Activated naive CD4-positive, alpha-beta T cell treated with anti-CD3 and anti-CD28 coated beads for 36 hours (primary cell): ENCODE measurements around the gene USP6. TPM values are rescaled to one million over a fixed set of nuclear protein-coding genes. Genes with fewer than 3 reads are reported as not detected.
"Not testable (repeated sequence)": the region's sequence is repeated elsewhere in the genome, so short reads cannot be mapped to it uniquely, and the experiment has no call there.

Experiments
- CTCF ChIA-PET: fragments of 350-600 bp; sonication (Branson Sonifier 250); formaldehyde crosslinking; loops from one replicate; lab custom pipeline; 2021; ENCODE audit warnings: antibody characterized with exemption; lab: Charles Lee
- DNase-seq: peaks from one replicate; pipeline ENCODE4 v3.0.0-alpha.2; 2020
- H3K27ac Mint-ChIP-seq: one replicate; pipeline ENCODE4 v1.8.0; 2021; ENCODE audit warnings: mild to moderate bottlenecking, mixed read lengths
- H3K27me3 Mint-ChIP-seq: one replicate; pipeline ENCODE4 v1.8.0; 2021; ENCODE audit warnings: low read depth, mixed read lengths
- H3K36me3 Mint-ChIP-seq: one replicate; pipeline ENCODE4 v1.8.0; 2021; ENCODE audit warnings: low read depth, mixed read lengths
- H3K4me1 Mint-ChIP-seq: one replicate; pipeline ENCODE4 v1.8.0; 2021; ENCODE audit warnings: low read depth, mixed read lengths
- H3K4me3 Mint-ChIP-seq: one replicate; pipeline ENCODE4 v1.8.0; 2021; ENCODE audit warnings: mild to moderate bottlenecking, moderate library complexity, mixed read lengths
- H3K9me3 Mint-ChIP-seq: one replicate; pipeline ENCODE4 v1.8.0; 2021; ENCODE audit warnings: mixed read lengths
- intact Hi-C: fragments of 100-400 bp; cut with micrococcal nuclease; formaldehyde crosslinking; loops from one replicate; pipeline ENCODE4 v1.15.1; 2023
- total RNA-seq, 2 experiments: library from RNA; stranded (reverse); gene quantifications; one replicate each; pipeline ENCODE4 v1.2.3, GENCODE V29; 2021

Gene USP6
- total RNA-seq, 2 experiments from 2014 or later = 0.05 TPM; not detected in 1

DNA sequence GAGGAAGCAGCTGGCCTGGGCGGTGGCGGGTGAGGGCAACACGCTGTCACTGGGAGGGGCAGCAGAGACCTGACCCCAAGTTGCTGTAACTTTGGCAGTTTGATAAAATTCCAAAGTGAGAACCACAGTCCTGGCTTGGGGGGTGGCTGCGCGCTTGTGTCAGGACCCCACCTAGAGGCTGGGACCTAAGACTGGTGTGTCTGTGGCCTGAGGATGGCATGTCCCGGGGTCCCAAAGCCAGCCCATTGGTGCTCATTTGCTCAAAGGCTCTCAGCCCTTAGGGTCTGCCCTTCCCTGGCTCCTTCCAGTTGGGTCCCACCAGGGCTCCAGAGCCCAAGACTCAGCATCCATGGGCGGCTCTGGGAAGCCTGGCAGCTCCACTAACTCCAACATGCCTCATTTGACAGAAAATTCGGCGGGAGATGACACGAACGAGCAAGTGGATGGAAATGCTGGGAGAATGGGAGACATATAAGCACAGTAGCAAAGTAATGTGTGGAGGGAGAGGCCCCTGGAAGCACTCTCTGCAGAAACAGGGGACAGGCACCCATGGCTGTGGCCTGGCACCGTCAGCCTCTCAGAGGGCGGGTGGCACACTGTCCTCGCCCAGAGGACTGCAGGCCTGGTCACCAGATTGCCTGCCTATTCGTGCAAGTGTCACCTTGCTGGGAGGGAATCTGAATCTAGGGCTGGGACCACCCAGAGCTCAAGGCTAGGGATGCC lies 16.8 kb downstream of the USP6 start:
- CTCF ChIA-PET = interaction anchor here (0.6 kb wide), 1 partner anchor 87 kb away, joined by 3 read pairs; no protein-coding TSS in a partner anchor
- H3K4me1 Mint-ChIP-seq = not testable (repeated sequence)

DNA sequence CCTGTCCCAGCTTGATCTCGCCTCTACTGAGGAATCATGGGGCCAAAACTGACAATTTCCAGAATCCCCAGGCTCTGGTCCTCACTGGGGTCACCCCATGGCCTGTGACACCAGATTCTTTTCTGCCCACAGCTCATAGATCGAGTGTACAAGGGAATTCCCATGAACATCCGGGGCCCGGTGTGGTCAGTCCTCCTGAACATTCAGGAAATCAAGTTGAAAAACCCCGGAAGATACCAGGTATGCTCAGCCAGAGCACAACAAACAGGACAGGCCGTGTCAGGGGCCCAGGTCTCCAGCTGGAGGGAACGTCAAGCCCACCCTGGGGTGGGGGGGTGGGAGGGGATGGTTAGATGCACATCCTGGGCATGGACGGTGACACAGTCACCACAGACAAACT lies 17.5 kb downstream of the USP6 start:
- no peaks in the 10 kb centered on the region for H3K4me1 Mint-ChIP-seq
- no peaks in the 10 kb centered on the region for H3K36me3 Mint-ChIP-seq
- no peaks in the 10 kb centered on the region for H3K9me3 Mint-ChIP-seq
- intact Hi-C loops = no loop called here
- no peaks in the 10 kb centered on the region for H3K27me3 Mint-ChIP-seq
- H3K27ac Mint-ChIP-seq = no peak overlapping the region
- DNase-seq = no peak
- CTCF ChIA-PET = no interaction called here
- no peak overlapping the region for H3K4me3 Mint-ChIP-seq

More for the DNA sequence above, 16.8 kb downstream of the USP6 start:
- H3K27ac Mint-ChIP-seq, intact Hi-C loops, H3K4me3 Mint-ChIP-seq, DNase-seq, H3K9me3 Mint-ChIP-seq, H3K36me3 Mint-ChIP-seq, H3K27me3 Mint-ChIP-seq: not testable (repeated sequence)

DNA sequence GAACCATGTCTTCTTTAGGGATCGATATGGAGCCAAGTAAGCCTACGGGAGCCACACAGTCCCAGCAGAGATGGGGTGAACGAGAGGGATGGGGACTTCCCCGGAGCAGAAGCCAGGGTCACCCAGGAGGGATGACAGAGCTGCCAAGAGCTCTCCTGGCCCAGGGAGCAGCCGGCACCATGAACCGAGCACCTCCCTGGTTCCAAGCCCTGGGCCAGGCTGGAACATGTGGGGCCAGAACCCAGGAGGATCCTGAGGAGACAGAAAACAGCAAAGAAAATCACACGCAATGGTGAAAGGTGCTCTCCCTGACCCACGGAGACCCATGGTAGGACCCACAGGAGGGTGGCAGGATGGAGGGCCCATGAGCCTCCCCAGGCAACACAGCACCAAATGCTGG lies 18.1 kb downstream of the USP6 start:
- DNase-seq, H3K4me3 Mint-ChIP-seq, CTCF ChIA-PET, H3K27ac Mint-ChIP-seq, intact Hi-C loops, H3K36me3 Mint-ChIP-seq, H3K9me3 Mint-ChIP-seq, H3K4me1 Mint-ChIP-seq, H3K27me3 Mint-ChIP-seq: not testable (repeated sequence)

DNA sequence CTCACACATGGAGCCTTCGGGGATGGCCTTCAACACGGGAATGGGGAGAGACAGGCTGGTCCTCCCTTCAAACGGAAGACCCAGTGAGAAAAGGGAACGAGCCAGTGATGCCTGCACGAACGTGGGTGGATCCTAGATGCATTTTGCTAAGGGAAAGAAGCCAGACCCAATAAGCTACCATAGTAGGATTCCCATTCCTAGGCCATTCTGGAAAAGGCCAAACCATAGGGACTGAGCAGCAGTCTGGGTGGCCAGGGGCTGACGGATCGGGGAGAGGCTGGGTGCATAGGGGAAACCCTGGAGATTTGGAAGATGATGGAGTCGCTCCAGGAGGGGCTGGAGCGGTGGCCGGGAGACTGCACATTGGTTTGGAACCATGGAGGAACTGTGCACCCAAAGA lies 18.7 kb downstream of the USP6 start:
- CTCF ChIA-PET, H3K27ac Mint-ChIP-seq, H3K27me3 Mint-ChIP-seq, DNase-seq, intact Hi-C loops, H3K9me3 Mint-ChIP-seq, H3K4me3 Mint-ChIP-seq, H3K36me3 Mint-ChIP-seq, H3K4me1 Mint-ChIP-seq: not testable (repeated sequence)

DNA sequence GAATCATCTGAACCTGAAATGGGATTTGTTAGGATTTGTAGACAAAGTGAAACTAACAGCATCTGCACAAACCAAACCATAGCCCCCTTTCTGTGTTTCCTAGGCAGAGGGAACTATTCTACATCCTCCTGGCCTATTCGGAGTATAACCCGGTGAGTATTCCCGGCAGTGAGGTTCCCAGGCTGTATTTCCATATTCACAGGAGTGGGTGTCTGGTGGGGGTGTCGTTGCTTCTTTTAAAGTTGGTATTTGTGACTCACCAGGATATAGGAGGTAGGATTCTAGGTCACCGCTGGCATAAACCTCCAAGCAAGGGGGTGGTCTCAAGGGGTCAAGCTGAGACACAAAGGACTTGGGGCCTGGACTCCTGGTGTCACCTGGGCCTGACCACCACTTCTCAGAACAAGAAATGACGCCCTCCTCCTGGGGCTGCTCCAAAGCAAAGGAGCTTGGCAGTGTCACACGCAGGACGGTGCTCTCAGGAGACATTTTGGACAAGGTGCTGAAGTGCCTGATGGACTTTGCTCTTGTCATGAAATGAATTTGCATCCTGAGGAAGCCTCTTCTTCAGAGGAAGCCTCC lies 19.4 kb downstream of the USP6 start:
- CTCF ChIA-PET = interaction anchor here (0.6 kb wide), 1 partner anchor 160 kb away, joined by 4 read pairs; no protein-coding TSS in a partner anchor
- H3K27ac Mint-ChIP-seq, H3K9me3 Mint-ChIP-seq, H3K36me3 Mint-ChIP-seq, DNase-seq, H3K27me3 Mint-ChIP-seq, H3K4me1 Mint-ChIP-seq, H3K4me3 Mint-ChIP-seq, intact Hi-C loops: not testable (repeated sequence)

DNA sequence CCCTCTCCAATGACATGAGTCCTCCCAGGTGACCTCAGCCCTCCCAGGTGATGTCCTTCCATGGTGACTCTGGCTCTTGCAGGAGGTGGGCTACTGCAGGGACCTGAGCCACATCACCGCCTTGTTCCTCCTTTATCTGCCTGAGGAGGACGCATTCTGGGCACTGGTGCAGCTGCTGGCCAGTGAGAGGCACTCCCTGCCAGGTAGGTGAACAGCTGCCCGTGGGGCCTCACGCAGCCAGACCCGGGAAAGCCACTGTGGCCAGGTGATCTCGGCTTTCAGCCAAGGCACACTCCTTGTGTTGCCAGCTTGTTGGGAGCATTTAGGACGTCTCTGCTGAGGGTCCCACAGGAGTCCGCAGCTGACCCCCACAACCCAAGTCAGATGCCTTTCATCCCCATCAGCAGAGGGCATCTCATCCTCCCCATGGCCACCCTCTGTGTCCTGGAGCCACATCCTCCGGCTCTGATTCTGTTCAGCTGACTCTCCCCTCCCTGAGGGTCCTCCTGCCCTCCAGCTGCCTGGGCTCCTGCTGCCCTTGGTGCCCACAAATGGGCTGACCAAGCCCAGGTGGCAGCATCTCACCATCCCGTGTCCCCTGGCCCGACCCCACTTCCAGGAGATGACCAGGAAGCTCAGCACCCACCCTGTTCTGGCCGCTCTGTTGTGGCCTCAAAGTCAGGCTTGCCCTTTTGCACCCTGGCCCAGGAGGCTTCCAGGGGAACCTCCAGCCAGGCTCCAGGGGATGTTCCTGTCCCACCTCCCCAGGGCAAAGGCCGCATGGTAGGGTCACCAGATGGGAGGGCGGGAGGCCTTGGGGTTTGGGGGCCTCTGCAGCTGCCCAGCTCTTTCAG lies 20.1 kb downstream of the USP6 start:
- Mint-ChIP-seq H3K4me1 (no peaks in the 10 kb centered on the region), H3K9me3 (no peaks in the 10 kb centered on the region), H3K27me3 (no peaks in the 10 kb centered on the region), H3K36me3 (no peaks in the 10 kb centered on the region), H3K27ac (no peak overlapping the region), H3K4me3 (no peak overlapping the region)
- no peak for DNase-seq
- intact Hi-C loops = no loop called here
- CTCF ChIA-PET = no interaction called here

DNA sequence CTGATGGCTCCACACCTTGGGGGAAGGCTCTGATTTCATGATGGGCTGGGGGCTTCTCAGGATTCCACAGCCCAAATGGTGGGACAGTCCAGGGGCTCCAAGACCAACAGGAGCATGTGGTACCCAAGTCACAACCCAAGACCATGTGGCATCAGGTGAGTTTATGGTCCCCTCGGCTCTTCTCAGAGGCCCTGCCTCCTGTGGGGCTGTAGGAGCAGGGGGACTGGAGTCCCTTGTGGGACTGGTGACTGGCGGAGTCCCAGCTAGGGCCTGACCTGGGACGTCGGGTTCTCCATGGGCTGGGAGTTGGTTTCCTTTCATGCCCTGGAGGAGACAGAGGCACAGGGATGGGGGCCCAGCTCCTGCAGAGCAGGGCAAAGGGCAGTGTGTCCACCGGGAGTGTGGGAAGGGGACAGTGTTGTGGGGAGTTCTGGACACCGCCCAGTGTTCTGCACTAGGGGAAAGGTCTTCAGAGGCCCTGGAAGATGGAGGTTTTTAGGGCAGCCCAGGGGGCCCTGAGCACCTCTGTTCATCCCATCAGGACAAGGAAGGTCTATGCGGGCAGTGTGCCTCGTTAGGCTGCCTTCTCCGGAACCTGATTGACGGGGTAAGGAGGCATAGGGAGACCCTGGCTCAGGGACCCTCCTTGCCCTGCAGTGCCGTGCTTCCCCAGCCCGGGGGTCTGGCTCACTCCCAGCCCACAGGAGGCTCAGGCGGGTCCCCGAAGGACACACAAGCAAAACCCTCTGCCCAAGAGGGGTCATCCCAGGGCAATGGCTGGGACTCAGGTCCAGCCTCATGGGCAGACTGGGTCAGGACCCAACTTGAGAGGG lies 21.0 kb downstream of the USP6 start:
- H3K9me3 Mint-ChIP-seq, intact Hi-C loops, H3K4me1 Mint-ChIP-seq, H3K27ac Mint-ChIP-seq, DNase-seq, H3K36me3 Mint-ChIP-seq, H3K4me3 Mint-ChIP-seq, H3K27me3 Mint-ChIP-seq, CTCF ChIA-PET: not testable (repeated sequence)

DNA sequence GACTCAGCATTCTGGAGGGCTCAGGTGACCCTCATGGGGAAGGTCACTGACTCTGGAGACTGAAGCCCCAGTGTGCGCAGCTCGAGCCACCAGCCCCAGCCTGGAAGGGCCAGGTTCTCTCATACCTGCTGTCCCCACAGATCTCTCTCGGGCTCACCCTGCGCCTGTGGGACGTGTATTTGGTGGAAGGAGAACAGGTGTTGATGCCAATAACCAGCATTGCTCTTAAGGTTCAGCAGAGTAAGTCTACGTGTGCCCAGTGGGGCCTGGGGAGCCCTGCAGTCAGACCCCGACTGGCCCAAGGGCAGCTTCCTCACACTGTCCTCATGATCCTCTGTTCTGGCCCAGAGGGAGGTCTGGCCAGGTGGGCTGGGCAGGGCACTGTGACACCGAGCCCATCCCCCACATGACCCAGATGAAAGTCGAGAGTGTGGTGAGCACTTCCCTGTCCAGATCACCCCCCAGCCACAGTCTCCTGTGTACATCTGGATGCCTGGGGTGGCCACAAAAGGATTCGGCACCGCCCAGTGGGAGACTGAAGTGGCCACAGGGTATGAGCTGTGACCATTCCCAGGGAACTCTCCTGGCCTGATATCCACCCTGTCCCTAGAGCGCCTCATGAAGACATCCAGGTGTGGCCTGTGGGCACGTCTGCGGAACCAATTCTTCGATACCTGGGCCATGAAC lies 21.8 kb downstream of the USP6 start:
- H3K4me1 Mint-ChIP-seq, H3K9me3 Mint-ChIP-seq, DNase-seq, H3K4me3 Mint-ChIP-seq, H3K36me3 Mint-ChIP-seq, CTCF ChIA-PET, H3K27me3 Mint-ChIP-seq, intact Hi-C loops, H3K27ac Mint-ChIP-seq: not testable (repeated sequence)

DNA sequence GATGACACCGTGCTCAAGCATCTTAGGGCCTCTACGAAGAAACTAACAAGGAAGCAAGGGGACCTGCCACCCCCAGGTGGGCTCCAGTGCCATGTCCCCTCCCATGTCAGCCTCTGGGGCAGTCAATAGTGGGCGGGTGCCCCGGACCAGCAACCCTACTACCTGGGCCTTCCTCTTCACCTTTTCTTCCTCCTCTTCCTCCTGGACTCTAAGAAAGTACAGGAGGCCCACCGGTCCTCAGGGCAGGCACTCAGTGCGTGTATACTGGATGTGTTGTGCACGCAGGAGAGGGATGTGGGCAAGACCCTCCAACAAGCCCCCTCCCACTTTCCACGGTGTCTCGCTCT lies 22.3 kb downstream of the USP6 start:
- H3K4me3 Mint-ChIP-seq, H3K27me3 Mint-ChIP-seq, CTCF ChIA-PET, DNase-seq, H3K36me3 Mint-ChIP-seq, H3K4me1 Mint-ChIP-seq, H3K9me3 Mint-ChIP-seq, H3K27ac Mint-ChIP-seq, intact Hi-C loops: not testable (repeated sequence)

DNA sequence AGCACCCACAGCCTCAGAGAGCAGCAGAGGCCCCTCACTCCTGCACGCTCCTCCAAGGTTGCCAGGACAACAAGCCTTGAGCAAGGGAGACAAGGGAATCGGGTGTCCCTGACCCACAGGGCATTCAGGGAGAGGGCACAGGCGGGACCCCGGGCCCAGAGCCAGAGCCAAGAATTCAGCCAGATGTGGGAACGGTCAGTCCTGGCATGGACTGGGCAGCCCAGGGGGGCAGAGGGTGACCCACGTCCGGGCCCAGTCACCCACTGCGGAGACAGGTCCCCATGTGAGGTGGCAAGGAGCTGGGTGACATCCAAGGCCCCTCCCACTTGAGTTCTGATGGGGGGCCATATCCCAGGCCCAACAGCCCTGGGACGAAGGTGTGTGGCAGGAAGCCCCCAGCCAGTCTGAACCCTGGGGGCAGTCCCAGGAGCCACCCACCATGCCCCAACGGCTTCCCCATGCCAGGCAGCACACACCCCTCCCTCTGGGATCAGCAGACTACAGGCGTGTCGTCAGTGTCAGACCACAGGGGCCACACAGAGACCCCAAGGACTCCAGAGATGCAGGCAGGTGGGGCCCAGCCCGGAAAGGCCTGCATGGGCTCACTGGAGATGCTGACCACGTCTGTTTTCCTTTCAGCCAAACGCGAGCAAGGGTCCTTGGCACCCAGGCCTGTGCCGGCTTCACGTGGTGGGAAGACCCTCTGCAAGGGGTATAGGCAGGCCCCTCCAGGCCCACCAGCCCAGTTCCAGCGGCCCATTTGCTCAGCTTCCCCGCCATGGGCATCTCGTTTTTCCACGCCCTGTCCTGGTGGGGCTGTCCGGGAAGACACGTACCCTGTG lies 23.0 kb downstream of the USP6 start:
- no peak overlapping the region for H3K4me3 Mint-ChIP-seq
- H3K4me1 Mint-ChIP-seq = no peaks in the 10 kb centered on the region
- H3K36me3 Mint-ChIP-seq = no peaks in the 10 kb centered on the region
- CTCF ChIA-PET = no interaction called here
- DNase-seq = no peak
- H3K9me3 Mint-ChIP-seq = no peaks in the 10 kb centered on the region
- no peaks in the 10 kb centered on the region for H3K27me3 Mint-ChIP-seq
- no peak overlapping the region for H3K27ac Mint-ChIP-seq
- intact Hi-C loops = no loop called here

DNA sequence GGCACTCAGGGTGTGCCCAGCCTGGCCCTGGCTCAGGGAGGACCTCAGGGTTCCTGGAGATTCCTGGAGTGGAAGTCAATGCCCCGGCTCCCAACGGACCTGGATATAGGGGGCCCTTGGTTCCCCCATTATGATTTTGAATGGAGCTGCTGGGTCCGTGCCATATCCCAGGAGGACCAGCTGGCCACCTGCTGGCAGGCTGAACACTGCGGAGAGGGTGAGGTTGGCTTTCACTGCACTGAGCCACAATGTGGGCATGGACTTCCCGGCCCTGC lies 23.6 kb downstream of the USP6 start:
- CTCF ChIA-PET = no interaction called here
- H3K4me3 Mint-ChIP-seq = no peak overlapping the region
- H3K9me3 Mint-ChIP-seq = no peaks in the 10 kb centered on the region
- DNase-seq = no peak
- intact Hi-C loops = no loop called here
- H3K27me3 Mint-ChIP-seq = no peaks in the 10 kb centered on the region
- H3K36me3 Mint-ChIP-seq = no peaks in the 10 kb centered on the region
- no peak overlapping the region for H3K27ac Mint-ChIP-seq
- no peaks in the 10 kb centered on the region for H3K4me1 Mint-ChIP-seq
